ENCODE results near the gene GLT8D1. TPM values are rescaled to one million over a fixed set of nuclear protein-coding genes. Genes with fewer than 3 reads are reported as not detected.
"Not testable (repeated sequence)": the region's sequence is repeated elsewhere in the genome, so short reads cannot be mapped to it uniquely, and the experiment has no call there.

Gene GLT8D1
- total and polyA plus RNA-seq, 7 donors, result 9.2 to 47.4 (median 31.5) TPM

DNA sequence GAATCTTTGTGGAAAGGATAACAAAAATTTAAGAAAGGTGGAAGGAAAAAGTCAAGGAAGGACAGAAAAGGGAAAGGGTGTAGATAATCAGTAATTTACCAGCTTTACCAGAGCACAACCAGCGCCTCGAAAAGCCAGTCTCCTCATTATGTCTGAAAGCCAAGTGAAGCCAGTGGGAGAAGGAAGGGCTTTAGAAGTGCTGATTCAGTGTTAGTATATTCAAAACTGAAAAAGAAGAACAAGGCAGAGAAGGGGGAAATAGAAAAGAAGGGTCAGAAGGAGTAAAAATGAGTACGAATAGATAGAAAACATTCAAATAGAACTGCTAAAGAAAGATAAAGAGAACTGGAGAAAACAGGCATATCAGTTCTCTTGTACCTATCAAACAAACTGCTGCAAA is 24.0 kb downstream of the GLT8D1 start:
- 66 to 90% methylated on average over 3 of the region's 3 CpGs for WGBS, 2 donors
- intact Hi-C loops (cut with DNase I), result loop anchor here (10.0 kb wide), 1 partner anchor 407 kb away; the partner anchor contains the start of gene WDR82
- Histone ChIP-seq H3K27ac (peak overlapping the region in 2 of 4 donors; percentile 2 to 30), H3K36me3 (peaks cover 11 to 39% (median 26%) of the 10 kb centered on the region in 4 donors), H3K4me3 (no peak overlapping the region), H3K27me3 (no peaks in the 10 kb centered on the region), H3K4me1 (peaks cover 0 to 40% (median 26%) of the 10 kb centered on the region in 4 donors), H3K9me3 (no peaks in the 10 kb centered on the region)
- no peak for DNase-seq
- TF ChIP-seq, protein P1, sequence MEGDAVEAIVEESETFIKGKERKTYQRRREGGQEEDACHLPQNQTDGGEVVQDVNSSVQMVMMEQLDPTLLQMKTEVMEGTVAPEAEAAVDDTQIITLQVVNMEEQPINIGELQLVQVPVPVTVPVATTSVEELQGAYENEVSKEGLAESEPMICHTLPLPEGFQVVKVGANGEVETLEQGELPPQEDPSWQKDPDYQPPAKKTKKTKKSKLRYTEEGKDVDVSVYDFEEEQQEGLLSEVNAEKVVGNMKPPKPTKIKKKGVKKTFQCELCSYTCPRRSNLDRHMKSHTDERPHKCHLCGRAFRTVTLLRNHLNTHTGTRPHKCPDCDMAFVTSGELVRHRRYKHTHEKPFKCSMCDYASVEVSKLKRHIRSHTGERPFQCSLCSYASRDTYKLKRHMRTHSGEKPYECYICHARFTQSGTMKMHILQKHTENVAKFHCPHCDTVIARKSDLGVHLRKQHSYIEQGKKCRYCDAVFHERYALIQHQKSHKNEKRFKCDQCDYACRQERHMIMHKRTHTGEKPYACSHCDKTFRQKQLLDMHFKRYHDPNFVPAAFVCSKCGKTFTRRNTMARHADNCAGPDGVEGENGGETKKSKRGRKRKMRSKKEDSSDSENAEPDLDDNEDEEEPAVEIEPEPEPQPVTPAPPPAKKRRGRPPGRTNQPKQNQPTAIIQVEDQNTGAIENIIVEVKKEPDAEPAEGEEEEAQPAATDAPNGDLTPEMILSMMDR (IDR thresholded peaks at IDR 0.05), result no peak
- TF ChIP-seq POLR2AphosphoS5 (IDR thresholded peaks at IDR 0.05), result no peak
- no peak for TF ChIP-seq EP300 (IDR thresholded peaks at IDR 0.05)

DNA sequence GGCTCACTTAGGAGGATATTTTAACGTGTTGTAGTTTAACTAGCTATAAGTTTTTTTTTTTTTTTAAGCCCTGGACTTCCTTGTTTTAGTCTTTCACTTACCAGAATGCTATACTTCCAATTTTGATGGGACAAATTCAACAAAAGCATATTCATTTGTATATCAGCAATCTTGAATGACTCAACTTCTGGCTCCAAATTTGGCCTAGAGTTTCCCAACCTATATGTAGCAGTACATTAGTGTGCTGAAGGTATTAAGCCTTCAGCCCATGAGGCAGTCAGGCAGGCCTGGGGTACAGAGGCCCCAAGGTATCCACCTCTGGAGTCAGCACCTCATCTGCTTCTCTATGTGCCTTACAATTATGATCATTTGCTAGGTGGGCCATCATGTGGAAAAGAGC is 25.8 kb downstream of the GLT8D1 start:
- DNase-seq, result no peak
- Histone ChIP-seq H3K9me3 (no peaks in the 10 kb centered on the region), H3K4me3 (no peak overlapping the region), H3K4me1 (peaks cover 0 to 32% (median 20%) of the 10 kb centered on the region in 4 donors), H3K27me3 (no peaks in the 10 kb centered on the region), H3K36me3 (peaks cover 11 to 54% (median 31%) of the 10 kb centered on the region in 4 donors), H3K27ac (no peak overlapping the region)
- no peak for TF ChIP-seq EP300 (IDR thresholded peaks at IDR 0.05)
- no peak for TF ChIP-seq POLR2A (IDR thresholded peaks at IDR 0.05)
- intact Hi-C loops (cut with DNase I), result loop anchor here (10.0 kb wide), 1 partner anchor 405 kb away; the partner anchor contains the start of gene WDR82
- WGBS, 2 donors, result 17 to 63% methylated on average over 1 of the region's 1 CpG

DNA sequence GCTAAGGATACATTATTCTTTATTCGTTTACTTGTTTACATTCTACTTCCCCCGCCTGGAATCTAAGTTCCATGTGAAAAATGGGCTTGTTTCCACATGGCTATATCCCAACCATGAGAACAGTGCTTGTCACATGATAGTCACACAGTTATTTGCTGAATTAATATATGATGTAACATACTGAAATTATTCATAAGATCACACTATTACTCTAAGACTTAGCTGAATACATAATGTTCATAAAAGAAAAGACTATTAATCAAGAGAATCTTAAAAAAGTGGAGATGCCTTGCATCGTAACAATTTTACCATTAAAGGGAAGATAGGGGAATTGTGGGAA is 26.4 kb downstream of the GLT8D1 start:
- peaks cover 0 to 26% (median 14%) of the 10 kb centered on the region in 4 donors for H3K4me1 ChIP-seq
- no peak overlapping the region for H3K27ac ChIP-seq

DNA sequence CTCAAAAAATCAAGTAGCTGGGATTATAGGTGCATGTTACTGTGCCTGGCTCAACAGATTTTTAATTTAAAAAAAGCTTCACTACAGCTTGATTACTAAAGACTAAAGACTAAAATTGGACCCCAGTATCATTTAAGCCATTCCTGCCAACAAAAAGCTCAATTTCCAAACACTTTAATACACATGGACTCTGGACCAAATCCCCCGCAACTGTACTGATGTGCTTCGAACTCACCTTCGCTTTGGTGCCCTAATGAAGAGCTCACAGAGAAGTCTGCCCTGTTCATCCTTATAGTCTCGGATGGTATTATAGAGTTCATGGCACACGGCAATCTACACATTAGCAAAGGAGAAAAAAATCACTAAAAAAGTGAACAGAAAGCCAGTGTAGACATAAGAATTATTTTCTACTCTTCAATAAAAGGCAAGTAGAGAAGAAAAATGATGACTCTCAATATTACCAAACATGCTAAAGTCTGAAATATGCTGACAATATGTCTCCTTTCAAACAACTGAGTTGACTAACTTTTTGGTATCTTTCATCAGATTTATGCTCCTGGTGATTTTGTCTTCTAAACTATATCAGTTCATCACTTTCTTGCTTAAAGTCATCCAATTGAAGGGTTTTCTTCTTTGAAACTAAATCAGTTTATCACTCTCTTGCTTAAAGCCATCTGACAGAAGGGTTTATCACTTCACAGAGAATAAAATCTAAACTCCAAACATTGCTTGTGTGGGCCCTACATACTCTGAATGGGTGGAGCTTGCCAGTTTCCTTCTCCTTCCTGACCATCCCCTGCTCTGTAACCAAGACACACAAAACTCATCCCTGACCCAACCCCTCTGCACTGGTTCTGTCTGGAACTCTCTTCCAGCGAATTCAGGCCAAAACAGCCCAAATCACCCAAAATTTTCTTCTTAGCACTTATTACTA is 27.1 kb downstream of the GLT8D1 start:
- 97% methylated on average over 6 of the region's 6 CpGs for WGBS, 2 donors
- no peak for TF ChIP-seq POLR2AphosphoS5 (IDR thresholded peaks at IDR 0.05)
- TF ChIP-seq, protein P1 (IDR thresholded peaks at IDR 0.05), result no peak
- TF ChIP-seq EP300 (IDR thresholded peaks at IDR 0.05), result no peak
- no peak for TF ChIP-seq POLR2A (IDR thresholded peaks at IDR 0.05)
- H3K27me3 ChIP-seq, result no peaks in the 10 kb centered on the region
- no peak overlapping the region for H3K27ac ChIP-seq
- H3K4me3 ChIP-seq, result no peak overlapping the region
- H3K9me3 ChIP-seq, result no peaks in the 10 kb centered on the region
- H3K36me3 ChIP-seq, result peaks cover 18 to 64% (median 31%) of the 10 kb centered on the region in 4 donors
- H3K4me1 ChIP-seq, result peaks cover 0 to 20% (median 8%) of the 10 kb centered on the region in 4 donors
- no peak for DNase-seq
- intact Hi-C loops (cut with DNase I), result no loop called here

More for the DNA sequence above, 26.4 kb downstream of the GLT8D1 start:
- 89% methylated on average over 3 of the region's 3 CpGs for WGBS, 2 donors
- no peak overlapping the region for H3K4me3 ChIP-seq
- peaks cover 11 to 60% (median 31%) of the 10 kb centered on the region in 4 donors for H3K36me3 ChIP-seq
- no peak for TF ChIP-seq EP300 (IDR thresholded peaks at IDR 0.05)
- TF ChIP-seq POLR2A (IDR thresholded peaks at IDR 0.05), result no peak
- no peak for TF ChIP-seq POLR2AphosphoS5 (IDR thresholded peaks at IDR 0.05)
- TF ChIP-seq, protein P1 (IDR thresholded peaks at IDR 0.05), result no peak
- H3K9me3 ChIP-seq, result no peaks in the 10 kb centered on the region
- intact Hi-C loops (cut with DNase I), result no loop called here
- DNase-seq, result no peak
- no peaks in the 10 kb centered on the region for H3K27me3 ChIP-seq

DNA sequence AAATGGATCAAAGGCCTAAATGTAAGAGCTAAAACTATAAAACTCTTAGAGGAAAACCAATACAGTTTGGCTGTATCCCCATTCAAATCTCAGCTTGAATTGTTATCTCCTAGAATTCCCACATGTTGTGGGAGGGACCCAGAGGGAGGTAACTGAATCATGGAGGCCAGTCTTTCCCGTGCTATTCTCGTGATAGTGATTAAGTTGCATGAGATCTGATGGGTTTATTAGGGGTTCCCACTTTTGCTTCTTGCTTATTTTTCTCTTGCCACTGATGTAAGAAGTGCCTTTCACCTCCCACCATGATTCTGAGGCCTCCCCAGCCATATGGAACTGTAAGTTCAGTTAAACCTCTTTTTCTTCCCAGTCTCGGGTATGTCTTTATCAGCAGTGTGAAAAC is 29.4 kb downstream of the GLT8D1 start:
- H3K4me3 ChIP-seq; DNase-seq; H3K9me3 ChIP-seq; H3K27ac ChIP-seq; intact Hi-C loops (cut with DNase I); H3K27me3 ChIP-seq: not testable (repeated sequence)
- H3K4me1 ChIP-seq, result peaks cover 0 to 11% (median 4%) of the 10 kb centered on the region in 4 donors
- 88 to 99% methylated on average over 3 of the region's 3 CpGs for WGBS, 2 donors
- H3K36me3 ChIP-seq, result peaks cover 18 to 88% (median 34%) of the 10 kb centered on the region in 4 donors
